ENCODE results near the gene MAT2B.

DNA sequence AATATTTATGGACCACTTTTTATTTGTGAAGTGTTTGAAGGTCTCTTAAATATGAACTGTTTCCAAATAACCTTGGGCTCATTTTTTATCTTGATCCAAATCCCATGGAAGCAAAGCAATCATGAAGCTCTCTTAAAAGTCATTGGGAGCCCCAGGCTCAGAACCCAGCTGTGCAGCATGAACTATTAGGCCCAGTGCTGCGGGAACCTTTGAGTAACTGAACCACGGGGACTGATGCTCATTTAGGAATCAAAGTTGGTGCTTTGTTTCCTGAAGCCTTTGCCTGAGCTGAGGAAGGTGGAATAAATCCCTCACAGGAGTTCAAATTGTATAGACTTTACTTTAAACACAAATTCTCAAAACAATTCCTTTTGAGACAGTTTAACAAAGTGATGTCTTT lies 27.8 kb downstream of the MAT2B start:
- TF ChIP-seq POLR2AphosphoS5 (IDR thresholded peaks at IDR 0.05; ENCODE audit: low read depth), result no peak
- TF ChIP-seq, protein P1, sequence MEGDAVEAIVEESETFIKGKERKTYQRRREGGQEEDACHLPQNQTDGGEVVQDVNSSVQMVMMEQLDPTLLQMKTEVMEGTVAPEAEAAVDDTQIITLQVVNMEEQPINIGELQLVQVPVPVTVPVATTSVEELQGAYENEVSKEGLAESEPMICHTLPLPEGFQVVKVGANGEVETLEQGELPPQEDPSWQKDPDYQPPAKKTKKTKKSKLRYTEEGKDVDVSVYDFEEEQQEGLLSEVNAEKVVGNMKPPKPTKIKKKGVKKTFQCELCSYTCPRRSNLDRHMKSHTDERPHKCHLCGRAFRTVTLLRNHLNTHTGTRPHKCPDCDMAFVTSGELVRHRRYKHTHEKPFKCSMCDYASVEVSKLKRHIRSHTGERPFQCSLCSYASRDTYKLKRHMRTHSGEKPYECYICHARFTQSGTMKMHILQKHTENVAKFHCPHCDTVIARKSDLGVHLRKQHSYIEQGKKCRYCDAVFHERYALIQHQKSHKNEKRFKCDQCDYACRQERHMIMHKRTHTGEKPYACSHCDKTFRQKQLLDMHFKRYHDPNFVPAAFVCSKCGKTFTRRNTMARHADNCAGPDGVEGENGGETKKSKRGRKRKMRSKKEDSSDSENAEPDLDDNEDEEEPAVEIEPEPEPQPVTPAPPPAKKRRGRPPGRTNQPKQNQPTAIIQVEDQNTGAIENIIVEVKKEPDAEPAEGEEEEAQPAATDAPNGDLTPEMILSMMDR (IDR thresholded peaks at IDR 0.05; ENCODE audit: insufficient read depth, low read length), result no peak

All from HL-60 (cell line).